ENCODE measurements around the gene UBE2E2. TPM values are rescaled to one million over a fixed set of nuclear protein-coding genes. Genes with fewer than 3 reads are reported as not detected.

Gene UBE2E2
- total RNA-seq, 2 experiments from 2014 or later = 41.1 to 48.8 TPM

DNA sequence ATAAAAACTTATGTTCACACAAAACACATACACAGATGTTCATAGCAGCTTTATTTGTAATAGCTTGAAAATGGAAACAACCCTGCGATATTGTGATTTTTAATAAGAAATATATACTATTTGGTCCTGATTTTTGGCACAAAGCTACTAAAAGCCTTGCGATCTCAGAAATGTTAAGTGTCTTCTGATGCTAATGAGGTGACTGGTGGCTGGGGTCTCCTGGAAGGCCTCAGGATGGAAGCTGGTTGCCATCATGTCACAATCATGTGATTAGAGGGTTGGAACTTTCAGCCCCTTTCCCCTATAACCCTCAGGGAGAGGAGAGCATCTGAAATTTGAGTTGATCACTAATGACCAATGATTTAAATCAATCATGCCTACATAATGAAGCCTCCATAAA, 324.2 kb downstream of the UBE2E2 start:
- BruUV-seq (replicated peaks) = no TSS peak
- no peaks in the 10 kb centered on the region for H4K20me1 ChIP-seq (ENCODE audit: insufficient read depth, low read length)
- intact Hi-C loops (cut with micrococcal nuclease; ENCODE audit: unreplicated experiment) = no loop called here
- H3K9me3 ChIP-seq (ENCODE audit: low read length) = no peaks in the 10 kb centered on the region
- H2AFZ ChIP-seq (ENCODE audit: low read length) = no peak overlapping the region
- no peaks in the 10 kb centered on the region for H3K36me3 ChIP-seq (ENCODE audit: insufficient read depth, low read length)
- TF ChIP-seq EZH2phosphoT487 (IDR thresholded peaks at IDR 0.05; ENCODE audit: borderline replicate concordance, low read depth, low read length) = no peak
- TF ChIP-seq CTCF (conservative IDR thresholded peaks at IDR 0.05; ENCODE audit: low read length) = no peak
- CTCF ChIA-PET (ENCODE audit: unreplicated experiment) = interaction anchor here (0.6 kb wide), 1 partner anchor 125 kb away, joined by 6 read pairs; no protein-coding TSS in a partner anchor
- no peaks in the 10 kb centered on the region for H3K79me2 ChIP-seq (ENCODE audit: insufficient read depth, low read depth, low read length)
- POLR2A ChIA-PET = interaction anchor here (0.6 to 2.0 kb wide), 3 partner anchors 10 to 335 kb away, joined by 4 to 6 read pairs (median 5); no protein-coding TSS in a partner anchor
- H3K27ac ChIP-seq (ENCODE audit: low read depth, low read length, poor library complexity, severe bottlenecking) = no peak overlapping the region
- DNase-seq (ENCODE audit: low spot score) = no peak
- H3K4me3 ChIP-seq (ENCODE audit: low read depth, low read length, poor library complexity, severe bottlenecking) = no peak overlapping the region
- peaks cover 44% of the 10 kb centered on the region for H3K4me1 ChIP-seq (ENCODE audit: insufficient read depth, low read length, poor library complexity, severe bottlenecking)
- no peaks in the 10 kb centered on the region for H3K9me2 ChIP-seq (ENCODE audit: insufficient read depth, low read length)
- no peak overlapping the region for H3K4me2 ChIP-seq (ENCODE audit: low read length)

DNA sequence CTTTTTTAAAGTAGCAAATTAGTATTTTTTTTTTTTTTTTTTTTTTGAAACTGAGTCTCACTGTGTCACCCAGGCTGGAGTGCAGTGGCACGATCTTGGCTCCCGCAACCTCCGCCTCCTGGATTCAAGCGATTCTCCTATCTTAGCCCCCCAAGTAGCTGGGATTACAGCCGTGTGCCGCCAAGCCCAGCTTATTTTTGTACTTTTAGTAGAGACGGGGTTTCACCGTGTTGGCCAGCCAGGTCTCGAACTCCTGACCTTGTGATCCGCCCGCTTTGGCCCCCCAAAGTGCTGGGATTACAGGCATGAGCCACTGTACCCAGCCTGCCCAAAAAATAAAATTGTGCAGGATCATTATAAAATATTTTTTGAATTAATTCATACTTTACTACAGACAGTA, 330.5 kb downstream of the UBE2E2 start:
- Histone ChIP-seq H3K9me3 (ENCODE audit: low read length) (no peaks in the 10 kb centered on the region), H3K36me3 (ENCODE audit: insufficient read depth, low read length) (no peaks in the 10 kb centered on the region), H3K79me2 (ENCODE audit: insufficient read depth, low read depth, low read length) (no peaks in the 10 kb centered on the region), H3K4me2 (ENCODE audit: low read length) (no peak overlapping the region), H3K27ac (ENCODE audit: low read depth, low read length, poor library complexity, severe bottlenecking) (no peak overlapping the region), H3K4me3 (ENCODE audit: low read depth, low read length, poor library complexity, severe bottlenecking) (no peak overlapping the region), H2AFZ (ENCODE audit: low read length) (no peak overlapping the region), H3K4me1 (ENCODE audit: insufficient read depth, low read length, poor library complexity, severe bottlenecking) (peaks cover 16% of the 10 kb centered on the region), H3K9me2 (ENCODE audit: insufficient read depth, low read length) (no peaks in the 10 kb centered on the region), H4K20me1 (ENCODE audit: insufficient read depth, low read length) (no peaks in the 10 kb centered on the region)
- TF ChIP-seq CTCF (conservative IDR thresholded peaks at IDR 0.05; ENCODE audit: low read length) (no peak), EZH2phosphoT487 (IDR thresholded peaks at IDR 0.05; ENCODE audit: borderline replicate concordance, low read depth, low read length) (no peak)
- ChIA-PET CTCF (ENCODE audit: unreplicated experiment) (no interaction called here), POLR2A (interaction anchor here (0.6 to 1.8 kb wide), 12 partner anchors 11 to 1605 kb away, joined by 3 to 16 read pairs (median 4); no protein-coding TSS in a partner anchor)
- no peak for DNase-seq (ENCODE audit: low spot score)
- BruUV-seq (replicated peaks) = no TSS peak
- intact Hi-C loops (cut with micrococcal nuclease; ENCODE audit: unreplicated experiment) = no loop called here

DNA sequence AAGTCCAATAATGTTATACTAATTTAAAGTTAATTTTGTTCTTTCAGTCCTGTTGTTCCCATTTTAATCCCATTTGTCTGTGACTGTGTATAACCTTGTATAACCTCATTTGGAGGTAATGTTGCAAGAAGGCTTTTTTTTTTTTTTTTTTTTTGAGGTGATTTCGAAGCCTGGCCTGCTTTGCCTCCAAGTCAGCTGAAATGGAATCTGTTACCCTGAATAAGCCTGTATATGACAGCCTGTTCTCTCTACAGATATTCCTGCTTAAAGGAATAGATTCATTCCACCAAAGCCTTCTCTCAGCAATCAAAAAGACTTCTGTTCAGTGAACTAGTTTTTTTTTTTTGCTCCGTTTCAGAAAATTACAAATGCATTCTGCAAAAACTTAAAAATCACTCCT, 330.9 kb downstream of the UBE2E2 start:
- H3K9me2 ChIP-seq (ENCODE audit: insufficient read depth, low read length) = no peaks in the 10 kb centered on the region
- BruUV-seq (replicated peaks) = no TSS peak
- H3K4me2 ChIP-seq (ENCODE audit: low read length) = no peak overlapping the region
- DNase-seq (ENCODE audit: low spot score) = no peak
- POLR2A ChIA-PET = interaction anchor here (0.6 to 1.8 kb wide), 4 partner anchors 14 to 276 kb away, joined by 3 to 10 read pairs (median 4); no protein-coding TSS in a partner anchor
- H3K4me3 ChIP-seq (ENCODE audit: low read depth, low read length, poor library complexity, severe bottlenecking) = no peak overlapping the region
- H3K79me2 ChIP-seq (ENCODE audit: insufficient read depth, low read depth, low read length) = no peaks in the 10 kb centered on the region
- CTCF ChIA-PET (ENCODE audit: unreplicated experiment) = no interaction called here
- H3K27ac ChIP-seq (ENCODE audit: low read depth, low read length, poor library complexity, severe bottlenecking) = no peak overlapping the region
- TF ChIP-seq CTCF (conservative IDR thresholded peaks at IDR 0.05; ENCODE audit: low read length) = no peak
- TF ChIP-seq EZH2phosphoT487 (IDR thresholded peaks at IDR 0.05; ENCODE audit: borderline replicate concordance, low read depth, low read length) = no peak
- no peaks in the 10 kb centered on the region for H4K20me1 ChIP-seq (ENCODE audit: insufficient read depth, low read length)
- intact Hi-C loops (cut with micrococcal nuclease; ENCODE audit: unreplicated experiment) = no loop called here
- no peak overlapping the region for H2AFZ ChIP-seq (ENCODE audit: low read length)
- H3K36me3 ChIP-seq (ENCODE audit: insufficient read depth, low read length) = no peaks in the 10 kb centered on the region
- peaks cover 14% of the 10 kb centered on the region for H3K4me1 ChIP-seq (ENCODE audit: insufficient read depth, low read length, poor library complexity, severe bottlenecking)
- H3K9me3 ChIP-seq (ENCODE audit: low read length) = no peaks in the 10 kb centered on the region

Data from OCI-LY7 (cell line).